Measurements from ENCODE around the gene FOXN4.

DNA sequence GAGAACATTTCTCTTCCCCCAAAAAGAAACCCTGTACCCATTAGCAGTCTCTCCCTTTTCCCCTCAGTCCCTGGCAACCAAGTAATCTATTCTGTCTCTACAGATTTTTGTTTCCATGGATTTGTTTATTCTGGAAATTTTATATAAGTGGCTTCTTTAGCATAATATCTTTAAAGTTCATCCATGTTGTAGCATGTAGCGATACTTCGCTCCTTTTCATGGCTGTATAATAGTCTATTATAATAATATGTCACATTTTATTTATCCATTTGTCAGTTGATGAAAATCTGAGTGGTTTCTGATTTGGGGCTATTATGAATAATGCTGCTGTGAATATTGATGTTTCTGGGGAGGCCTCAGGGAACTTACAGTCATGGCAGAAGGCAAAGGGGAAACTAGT lies 25.8 kb upstream of the FOXN4 start:
- TF ChIP-seq CBFB (CRISPR knock-in tag; IDR thresholded peaks at IDR 0.05; ENCODE audit: low read depth) (no peak), RORB (CRISPR knock-in tag; IDR thresholded peaks at IDR 0.05) (no peak), ZNF121 (CRISPR knock-in tag; IDR thresholded peaks at IDR 0.05) (no peak), NFE2L1 (CRISPR knock-in tag; IDR thresholded peaks at IDR 0.05) (no peak), ESRRA (CRISPR knock-in tag; IDR thresholded peaks at IDR 0.05; ENCODE audit: borderline replicate concordance) (no peak), TEAD4 (CRISPR knock-in tag; IDR thresholded peaks at IDR 0.05) (no peak), TCF7 (CRISPR knock-in tag; IDR thresholded peaks at IDR 0.05; ENCODE audit: low read depth) (no peak), SP1 (CRISPR knock-in tag; conservative IDR thresholded peaks at IDR 0.05) (no peak), TEAD1 (CRISPR knock-in tag; IDR thresholded peaks at IDR 0.05) (no peak)
- TF ChIP-seq, protein P1, sequence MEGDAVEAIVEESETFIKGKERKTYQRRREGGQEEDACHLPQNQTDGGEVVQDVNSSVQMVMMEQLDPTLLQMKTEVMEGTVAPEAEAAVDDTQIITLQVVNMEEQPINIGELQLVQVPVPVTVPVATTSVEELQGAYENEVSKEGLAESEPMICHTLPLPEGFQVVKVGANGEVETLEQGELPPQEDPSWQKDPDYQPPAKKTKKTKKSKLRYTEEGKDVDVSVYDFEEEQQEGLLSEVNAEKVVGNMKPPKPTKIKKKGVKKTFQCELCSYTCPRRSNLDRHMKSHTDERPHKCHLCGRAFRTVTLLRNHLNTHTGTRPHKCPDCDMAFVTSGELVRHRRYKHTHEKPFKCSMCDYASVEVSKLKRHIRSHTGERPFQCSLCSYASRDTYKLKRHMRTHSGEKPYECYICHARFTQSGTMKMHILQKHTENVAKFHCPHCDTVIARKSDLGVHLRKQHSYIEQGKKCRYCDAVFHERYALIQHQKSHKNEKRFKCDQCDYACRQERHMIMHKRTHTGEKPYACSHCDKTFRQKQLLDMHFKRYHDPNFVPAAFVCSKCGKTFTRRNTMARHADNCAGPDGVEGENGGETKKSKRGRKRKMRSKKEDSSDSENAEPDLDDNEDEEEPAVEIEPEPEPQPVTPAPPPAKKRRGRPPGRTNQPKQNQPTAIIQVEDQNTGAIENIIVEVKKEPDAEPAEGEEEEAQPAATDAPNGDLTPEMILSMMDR (IDR thresholded peaks at IDR 0.05): no peak
- TF ChIP-seq, protein P2, sequence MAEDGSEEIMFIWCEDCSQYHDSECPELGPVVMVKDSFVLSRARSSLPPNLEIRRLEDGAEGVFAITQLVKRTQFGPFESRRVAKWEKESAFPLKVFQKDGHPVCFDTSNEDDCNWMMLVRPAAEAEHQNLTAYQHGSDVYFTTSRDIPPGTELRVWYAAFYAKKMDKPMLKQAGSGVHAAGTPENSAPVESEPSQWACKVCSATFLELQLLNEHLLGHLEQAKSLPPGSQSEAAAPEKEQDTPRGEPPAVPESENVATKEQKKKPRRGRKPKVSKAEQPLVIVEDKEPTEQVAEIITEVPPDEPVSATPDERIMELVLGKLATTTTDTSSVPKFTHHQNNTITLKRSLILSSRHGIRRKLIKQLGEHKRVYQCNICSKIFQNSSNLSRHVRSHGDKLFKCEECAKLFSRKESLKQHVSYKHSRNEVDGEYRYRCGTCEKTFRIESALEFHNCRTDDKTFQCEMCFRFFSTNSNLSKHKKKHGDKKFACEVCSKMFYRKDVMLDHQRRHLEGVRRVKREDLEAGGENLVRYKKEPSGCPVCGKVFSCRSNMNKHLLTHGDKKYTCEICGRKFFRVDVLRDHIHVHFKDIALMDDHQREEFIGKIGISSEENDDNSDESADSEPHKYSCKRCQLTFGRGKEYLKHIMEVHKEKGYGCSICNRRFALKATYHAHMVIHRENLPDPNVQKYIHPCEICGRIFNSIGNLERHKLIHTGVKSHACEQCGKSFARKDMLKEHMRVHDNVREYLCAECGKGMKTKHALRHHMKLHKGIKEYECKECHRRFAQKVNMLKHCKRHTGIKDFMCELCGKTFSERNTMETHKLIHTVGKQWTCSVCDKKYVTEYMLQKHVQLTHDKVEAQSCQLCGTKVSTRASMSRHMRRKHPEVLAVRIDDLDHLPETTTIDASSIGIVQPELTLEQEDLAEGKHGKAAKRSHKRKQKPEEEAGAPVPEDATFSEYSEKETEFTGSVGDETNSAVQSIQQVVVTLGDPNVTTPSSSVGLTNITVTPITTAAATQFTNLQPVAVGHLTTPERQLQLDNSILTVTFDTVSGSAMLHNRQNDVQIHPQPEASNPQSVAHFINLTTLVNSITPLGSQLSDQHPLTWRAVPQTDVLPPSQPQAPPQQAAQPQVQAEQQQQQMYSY (CRISPR knock-in tag; IDR thresholded peaks at IDR 0.05): no peak
- TF ChIP-seq, protein P3, sequence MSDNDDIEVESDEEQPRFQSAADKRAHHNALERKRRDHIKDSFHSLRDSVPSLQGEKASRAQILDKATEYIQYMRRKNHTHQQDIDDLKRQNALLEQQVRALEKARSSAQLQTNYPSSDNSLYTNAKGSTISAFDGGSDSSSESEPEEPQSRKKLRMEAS (CRISPR knock-in tag; IDR thresholded peaks at IDR 0.05): no peak

Data from WTC11 (cell line).